ENCODE results near the gene RDH16. TPM values are rescaled to one million over a fixed set of nuclear protein-coding genes. Genes with fewer than 3 reads are reported as not detected.
"Not testable (repeated sequence)": the region's sequence is repeated elsewhere in the genome, so short reads cannot be mapped to it uniquely, and the experiment has no call there.

RDH16 gene
- total RNA-seq, 6 experiments from 2014 or later = not detected

- no peak for DNase-seq
- Mint-ChIP-seq H3K4me1 (ENCODE audit: low read depth) (no peaks in the 10 kb centered on the region), H3K27ac (no peak overlapping the region), H3K9me3 (no peaks in the 10 kb centered on the region), H3K4me3 (no peak overlapping the region), H3K36me3 (ENCODE audit: low read depth) (no peaks in the 10 kb centered on the region), H3K27me3 (ENCODE audit: insufficient read depth) (peaks cover 44% of the 10 kb centered on the region)
- TF ChIP-seq CTCF (IDR thresholded peaks at IDR 0.05) = no peak
Observed at GRCh38 chr12:56951582-56952339, 5.6 kb downstream of the RDH16 start.

- no peak for TF ChIP-seq CTCF (IDR thresholded peaks at IDR 0.05)
- DNase-seq = no peak
- Mint-ChIP-seq H3K27ac (no peak overlapping the region), H3K27me3 (ENCODE audit: insufficient read depth) (peaks cover 38% of the 10 kb centered on the region), H3K4me1 (ENCODE audit: low read depth) (no peaks in the 10 kb centered on the region), H3K9me3 (no peaks in the 10 kb centered on the region), H3K36me3 (ENCODE audit: low read depth) (no peaks in the 10 kb centered on the region), H3K4me3 (no peak overlapping the region)
Observed at GRCh38 chr12:56948881-56949280, 8.5 kb downstream of the RDH16 start.

GRCh38 chr12:56948457-56948777 is 9.0 kb downstream of the RDH16 start:
- no peak for DNase-seq
- H3K4me3 Mint-ChIP-seq = no peak overlapping the region
- peaks cover 39% of the 10 kb centered on the region for H3K27me3 Mint-ChIP-seq (ENCODE audit: insufficient read depth)
- H3K4me1 Mint-ChIP-seq (ENCODE audit: low read depth) = no peaks in the 10 kb centered on the region
- H3K27ac Mint-ChIP-seq = no peak overlapping the region
- no peak for TF ChIP-seq CTCF (IDR thresholded peaks at IDR 0.05)
- no peaks in the 10 kb centered on the region for H3K9me3 Mint-ChIP-seq
- H3K36me3 Mint-ChIP-seq (ENCODE audit: low read depth) = no peaks in the 10 kb centered on the region

- H3K27me3 Mint-ChIP-seq (ENCODE audit: insufficient read depth) = peaks cover 36% of the 10 kb centered on the region
- no peaks in the 10 kb centered on the region for H3K9me3 Mint-ChIP-seq
- H3K27ac Mint-ChIP-seq = no peak overlapping the region
- H3K36me3 Mint-ChIP-seq (ENCODE audit: low read depth) = no peaks in the 10 kb centered on the region
- no peaks in the 10 kb centered on the region; the same call in 1 of the 2 replicates for H3K4me1 Mint-ChIP-seq (ENCODE audit: low read depth)
- peak; percentile 38; the same call in 1 of the 2 replicates for TF ChIP-seq CTCF (IDR thresholded peaks at IDR 0.05)
- no peak overlapping the region for H3K4me3 Mint-ChIP-seq
- peak; percentile 7 for DNase-seq
Observed at GRCh38 chr12:56947633-56948456, 9.6 kb downstream of the RDH16 start.

- Mint-ChIP-seq H3K4me1 (ENCODE audit: low read depth) (peaks cover 18% of the 10 kb centered on the region), H3K27me3 (ENCODE audit: insufficient read depth) (peaks cover 20% of the 10 kb centered on the region), H3K4me3 (no peak overlapping the region), H3K9me3 (no peaks in the 10 kb centered on the region), H3K27ac (no peak overlapping the region), H3K36me3 (ENCODE audit: low read depth) (no peaks in the 10 kb centered on the region)
- no peak for TF ChIP-seq CTCF (IDR thresholded peaks at IDR 0.05)
- no peak for DNase-seq
Observed at GRCh38 chr12:56943878-56944277, 13.5 kb downstream of the RDH16 start.

GRCh38 chr12:56943374-56943773 is 14.0 kb downstream of the RDH16 start:
- H3K27ac Mint-ChIP-seq; H3K9me3 Mint-ChIP-seq; DNase-seq; H3K36me3 Mint-ChIP-seq (ENCODE audit: low read depth); H3K4me3 Mint-ChIP-seq: not testable (repeated sequence)
- H3K27me3 Mint-ChIP-seq (ENCODE audit: insufficient read depth) = peaks cover 20% of the 10 kb centered on the region
- peaks cover 18% of the 10 kb centered on the region for H3K4me1 Mint-ChIP-seq (ENCODE audit: low read depth)
